ENCODE results near the gene PROB1.
"Not testable (repeated sequence)": the region's sequence is repeated elsewhere in the genome, so short reads cannot be mapped to it uniquely, and the experiment has no call there.

The PROB1 gene

GRCh38 chr5:139419226-139420192 is 24.6 kb upstream of the PROB1 start:
- no peaks in the 10 kb centered on the region for H3K9me3 ChIP-seq (ENCODE audit: control insufficient read depth, insufficient read depth, low read length)
- peaks cover 7% of the 10 kb centered on the region; the same call in 1 of the 2 replicates for H3K4me1 ChIP-seq (ENCODE audit: insufficient read depth, low read length)
- H3K9ac ChIP-seq (ENCODE audit: low read depth, low read length): no peak overlapping the region
- no peaks in the 10 kb centered on the region; the same call in 1 of the 2 replicates for H3K36me3 ChIP-seq (ENCODE audit: insufficient read depth, low read length)

DNA sequence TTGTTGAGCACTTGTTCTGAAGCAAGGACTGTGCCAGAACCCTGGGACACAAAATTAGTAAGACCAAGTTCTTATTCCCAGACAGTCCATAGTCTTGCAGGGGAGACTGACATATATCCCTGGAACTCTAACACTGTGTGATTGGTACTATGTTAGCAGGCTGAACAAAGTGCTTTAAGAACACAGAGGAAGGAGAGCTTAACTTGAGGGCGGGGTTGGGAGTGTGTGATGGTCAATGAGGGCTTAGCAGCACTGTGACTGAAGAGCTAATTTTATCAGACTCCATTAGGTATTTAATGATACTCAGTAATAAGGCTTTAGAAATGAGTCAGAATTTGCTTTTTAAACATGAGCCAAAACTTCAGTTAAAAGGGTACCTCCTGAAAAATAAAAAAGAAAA is 23.9 kb upstream of the PROB1 start:
- Histone ChIP-seq H3K9me3 (ENCODE audit: control insufficient read depth, insufficient read depth, low read length) (no peaks in the 10 kb centered on the region), H3K36me3 (ENCODE audit: insufficient read depth, low read length) (no peaks in the 10 kb centered on the region)

DNA sequence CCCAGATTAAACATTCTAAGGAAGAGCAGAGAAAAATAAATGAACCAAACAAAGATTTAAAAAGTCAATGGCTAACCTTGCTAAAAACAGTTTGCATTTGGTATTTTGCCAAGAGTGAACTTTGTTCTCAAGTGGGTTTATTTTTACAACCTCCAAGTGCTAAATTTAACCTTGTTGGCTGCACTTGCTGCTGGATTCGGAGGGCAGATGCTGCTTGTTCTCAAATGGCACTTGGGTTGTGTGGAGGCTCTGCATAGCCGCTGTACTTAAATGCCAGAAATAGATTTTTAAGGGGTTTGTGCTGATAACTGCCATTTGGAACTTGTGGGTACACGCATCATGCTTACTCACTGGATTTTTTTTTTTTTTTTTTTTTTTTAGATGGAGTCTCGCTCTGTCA is 22.3 kb upstream of the PROB1 start:
- Histone ChIP-seq H3K9ac (ENCODE audit: low read depth, low read length) (no peak overlapping the region), H3K9me3 (ENCODE audit: control insufficient read depth, insufficient read depth, low read length) (no peaks in the 10 kb centered on the region), H3K4me1 (ENCODE audit: insufficient read depth, low read length) (peaks cover 7% of the 10 kb centered on the region; the same call in 1 of the 2 replicates), H3K36me3 (ENCODE audit: insufficient read depth, low read length) (no peaks in the 10 kb centered on the region)

More for the DNA sequence above, 23.9 kb upstream of the PROB1 start:
- Histone ChIP-seq H3K4me1 (ENCODE audit: insufficient read depth, low read length) (peaks cover 7% of the 10 kb centered on the region; the same call in 1 of the 2 replicates), H3K9ac (ENCODE audit: low read depth, low read length) (no peak overlapping the region)

- no peak overlapping the region for H3K9ac ChIP-seq (ENCODE audit: low read depth, low read length)
- no peaks in the 10 kb centered on the region for H3K36me3 ChIP-seq (ENCODE audit: insufficient read depth, low read length)
- no peaks in the 10 kb centered on the region for H3K9me3 ChIP-seq (ENCODE audit: control insufficient read depth, insufficient read depth, low read length)
- peaks cover 7% of the 10 kb centered on the region; the same call in 1 of the 2 replicates for H3K4me1 ChIP-seq (ENCODE audit: insufficient read depth, low read length)
Observed at GRCh38 chr5:139416651-139417050, 21.7 kb upstream of the PROB1 start.

- H3K9ac ChIP-seq (ENCODE audit: low read depth, low read length): no peak overlapping the region
- no peaks in the 10 kb centered on the region for H3K9me3 ChIP-seq (ENCODE audit: control insufficient read depth, insufficient read depth, low read length)
- H3K36me3 ChIP-seq (ENCODE audit: insufficient read depth, low read length): no peaks in the 10 kb centered on the region
- H3K4me1 ChIP-seq (ENCODE audit: insufficient read depth, low read length): peaks cover 7% of the 10 kb centered on the region; the same call in 1 of the 2 replicates
Observed at GRCh38 chr5:139415869-139416268, 21.0 kb upstream of the PROB1 start.

DNA sequence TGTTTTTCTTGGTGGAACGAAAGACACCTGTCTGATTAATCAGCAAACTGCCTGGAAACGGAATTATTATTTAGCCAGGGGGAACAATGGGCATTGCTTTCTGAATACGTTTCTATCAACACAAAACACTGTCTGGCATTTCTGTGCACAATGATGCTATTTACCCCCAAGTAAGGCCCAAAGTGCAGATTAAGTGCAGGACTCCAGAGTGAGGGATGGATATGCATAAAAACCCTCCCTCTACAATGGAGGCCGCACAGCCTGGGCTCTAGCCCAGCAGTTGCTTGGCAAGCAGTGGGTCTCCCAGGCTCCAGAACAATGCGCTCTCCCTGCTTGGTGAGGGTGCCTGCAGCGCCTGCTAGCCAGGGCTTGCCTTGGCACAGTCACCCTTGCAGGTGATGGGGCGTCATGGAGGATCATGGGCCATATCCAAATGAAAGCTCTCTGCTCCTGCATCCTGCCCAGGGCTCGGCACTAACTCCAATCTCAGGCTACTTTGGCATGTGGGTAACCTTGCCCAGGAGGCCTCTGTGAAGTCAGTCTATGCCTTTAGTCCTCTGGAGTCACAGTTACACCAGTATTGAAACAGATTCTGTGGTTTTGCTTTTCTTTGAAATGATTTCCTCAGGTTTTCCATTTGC is 20.4 kb upstream of the PROB1 start:
- H3K9ac ChIP-seq (ENCODE audit: low read depth, low read length): no peak overlapping the region
- H3K9me3 ChIP-seq (ENCODE audit: control insufficient read depth, insufficient read depth, low read length): no peaks in the 10 kb centered on the region
- H3K36me3 ChIP-seq (ENCODE audit: insufficient read depth, low read length): no peaks in the 10 kb centered on the region
- H3K4me1 ChIP-seq (ENCODE audit: insufficient read depth, low read length): peaks cover 7% of the 10 kb centered on the region; the same call in 1 of the 2 replicates

- Histone ChIP-seq H3K9ac (ENCODE audit: low read depth, low read length) (no peak overlapping the region), H3K9me3 (ENCODE audit: control insufficient read depth, insufficient read depth, low read length) (no peaks in the 10 kb centered on the region), H3K36me3 (ENCODE audit: insufficient read depth, low read length) (no peaks in the 10 kb centered on the region), H3K4me1 (ENCODE audit: insufficient read depth, low read length) (peaks cover 3% of the 10 kb centered on the region; the same call in 1 of the 2 replicates)
Observed at GRCh38 chr5:139414581-139415130, 19.8 kb upstream of the PROB1 start.

DNA sequence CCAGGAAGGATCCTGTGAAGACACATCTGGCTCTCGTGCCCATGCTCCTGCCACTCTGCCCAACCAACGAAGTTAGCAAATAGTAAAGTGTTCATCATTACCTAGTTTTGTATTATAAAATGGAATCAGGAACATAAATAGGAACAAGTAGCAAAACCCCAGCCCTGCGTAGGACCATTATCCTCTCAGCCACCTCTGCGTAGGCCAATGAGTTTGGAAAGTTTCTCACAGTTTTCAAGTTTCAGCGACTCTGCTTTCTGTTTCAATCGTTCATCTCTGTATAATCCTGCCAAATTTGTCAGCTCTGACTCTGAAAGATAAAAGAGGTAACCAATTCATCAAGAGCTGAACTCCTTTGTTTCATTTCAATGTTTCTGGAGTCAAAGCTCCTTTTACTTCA is 19.1 kb upstream of the PROB1 start:
- Histone ChIP-seq H3K9ac (ENCODE audit: low read depth, low read length) (no peak overlapping the region), H3K9me3 (ENCODE audit: control insufficient read depth, insufficient read depth, low read length) (no peaks in the 10 kb centered on the region), H3K36me3 (ENCODE audit: insufficient read depth, low read length) (no peaks in the 10 kb centered on the region), H3K4me1 (ENCODE audit: insufficient read depth, low read length) (no peaks in the 10 kb centered on the region)

DNA sequence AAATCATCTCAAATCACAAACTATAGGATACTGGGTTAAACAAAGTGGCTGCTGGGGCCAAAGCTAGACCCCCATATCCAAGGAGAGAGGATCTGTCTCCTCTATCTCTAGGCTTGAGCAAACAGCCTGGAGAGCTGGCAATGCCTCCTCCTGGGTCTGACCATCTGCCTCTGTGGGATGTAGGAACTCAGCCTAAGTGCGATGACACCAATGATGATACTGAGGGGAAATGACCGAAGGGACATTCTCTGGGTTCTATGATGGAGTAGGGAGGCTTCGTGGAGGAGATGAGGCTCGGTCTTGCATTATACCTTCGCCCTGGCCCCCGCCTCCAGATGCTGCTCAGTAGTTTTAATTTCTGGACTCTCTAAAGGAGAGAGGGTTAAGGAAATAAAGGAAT is 18.2 kb upstream of the PROB1 start:
- no peaks in the 10 kb centered on the region for H3K9me3 ChIP-seq (ENCODE audit: control insufficient read depth, insufficient read depth, low read length)
- H3K4me1 ChIP-seq (ENCODE audit: insufficient read depth, low read length): no peaks in the 10 kb centered on the region
- H3K36me3 ChIP-seq (ENCODE audit: insufficient read depth, low read length): no peaks in the 10 kb centered on the region
- no peak overlapping the region for H3K9ac ChIP-seq (ENCODE audit: low read depth, low read length)

- H3K4me1 ChIP-seq (ENCODE audit: insufficient read depth, low read length): no peaks in the 10 kb centered on the region
Observed at GRCh38 chr5:139410993-139411828, 16.3 kb upstream of the PROB1 start.

GRCh38 chr5:139410121-139410992 is 15.5 kb upstream of the PROB1 start:
- Histone ChIP-seq H3K36me3 (ENCODE audit: insufficient read depth, low read length) (no peaks in the 10 kb centered on the region), H3K4me1 (ENCODE audit: insufficient read depth, low read length) (no peaks in the 10 kb centered on the region), H3K9ac (ENCODE audit: low read depth, low read length) (no peak overlapping the region)

More at GRCh38 chr5:139410993-139411828, 16.3 kb upstream of the PROB1 start:
- H3K36me3 ChIP-seq (ENCODE audit: insufficient read depth, low read length): no peaks in the 10 kb centered on the region
- H3K9me3 ChIP-seq (ENCODE audit: control insufficient read depth, insufficient read depth, low read length): no peaks in the 10 kb centered on the region
- H3K9ac ChIP-seq (ENCODE audit: low read depth, low read length): no peak overlapping the region

GRCh38 chr5:139409116-139409515 is 14.2 kb upstream of the PROB1 start:
- H3K36me3 ChIP-seq (ENCODE audit: insufficient read depth, low read length); H3K4me1 ChIP-seq (ENCODE audit: insufficient read depth, low read length); H3K9ac ChIP-seq (ENCODE audit: low read depth, low read length); H3K9me3 ChIP-seq (ENCODE audit: control insufficient read depth, insufficient read depth, low read length): not testable (repeated sequence)

More at GRCh38 chr5:139410121-139410992, 15.5 kb upstream of the PROB1 start:
- H3K9me3 ChIP-seq (ENCODE audit: control insufficient read depth, insufficient read depth, low read length): no peaks in the 10 kb centered on the region

DNA sequence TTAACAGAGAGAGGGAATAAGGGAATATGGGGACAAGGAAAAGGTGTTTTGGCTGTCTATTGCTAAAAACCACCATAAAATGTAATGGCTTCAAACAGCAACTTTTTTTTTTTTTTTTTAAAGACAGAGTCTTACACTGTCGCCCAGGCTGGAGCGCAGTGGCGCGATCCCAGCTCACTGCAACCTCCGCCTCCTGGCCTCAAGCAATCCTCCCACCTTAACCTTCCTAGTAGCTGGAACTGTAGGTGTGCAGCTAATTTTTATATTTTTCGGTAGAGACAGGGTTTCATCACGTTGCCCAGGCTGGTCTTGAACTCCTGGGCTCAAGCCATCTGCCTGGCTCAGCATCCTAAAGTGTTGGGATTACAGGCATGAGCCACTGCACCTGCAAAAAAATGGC is 13.3 kb upstream of the PROB1 start:
- Histone ChIP-seq H3K9ac (ENCODE audit: low read depth, low read length) (no peak overlapping the region), H3K36me3 (ENCODE audit: insufficient read depth, low read length) (no peaks in the 10 kb centered on the region), H3K4me1 (ENCODE audit: insufficient read depth, low read length) (peaks cover 8% of the 10 kb centered on the region), H3K9me3 (ENCODE audit: control insufficient read depth, insufficient read depth, low read length) (no peaks in the 10 kb centered on the region)

Measured in ES-I3 (cell line).